Vagina (tissue), 2 donors: Measurements from ENCODE around the gene VPS9D1. TPM values are rescaled to one million over a fixed set of nuclear protein-coding genes. Genes with fewer than 3 reads are reported as not detected.

Experiments used
- DNase-seq, 2 donors: peaks; one replicate each; pipeline ENCODE4 v3.0.0-alpha.2; 2017; ENCODE audit errors: extremely low spot score in 2 of 2
- H3K27ac ChIP-seq: fragments of 200-600 bp; sonication (generic); one replicate; pipeline ENCODE4 v1.5.1; 2019
- H3K27me3 ChIP-seq: fragments of 200-600 bp; sonication (generic); one replicate; pipeline ENCODE4 v1.5.1; 2019
- H3K36me3 ChIP-seq, 2 donors: fragments of 200-600 bp; sonication (generic); one replicate each; pipeline ENCODE4 v1.5.1; 2017 to 2019
- H3K4me1 ChIP-seq: fragments of 200-600 bp; sonication (generic); one replicate; pipeline ENCODE4 v1.5.1; 2019
- H3K4me3 ChIP-seq, 2 donors: fragments of 200-600 bp; sonication (generic); 1 replicate in 1 of 2; 2 replicates in 1 of 2; pipeline ENCODE4 v1.5.1; 2016 to 2019
- H3K9me3 ChIP-seq: fragments of 200-600 bp; sonication (generic); one replicate; pipeline ENCODE4 v1.5.1; 2019
- CTCF ChIP-seq, 3 experiments: fragments of 450-650 bp in 2 of 3; fragments of 200-600 bp in 1 of 3; sonication (generic) in 1 of 3; IDR thresholded peaks; one replicate each; pipeline ENCODE4 v1.5.1; 2017 to 2019; ENCODE audit warnings: antibody characterized with exemption in 3 of 3, mild to moderate bottlenecking in 2 of 3, moderate library complexity in 2 of 3
- POLR2A ChIP-seq, 2 donors: fragments of 450-650 bp; IDR thresholded peaks; one replicate each; pipeline ENCODE4 v1.6.1; 2017; ENCODE audit warnings: antibody characterized with exemption in 2 of 2, mild to moderate bottlenecking in 2 of 2, moderate library complexity in 2 of 2
- POLR2AphosphoS5 ChIP-seq, 2 donors: sonication (generic); formaldehyde crosslinking; IDR thresholded peaks; one replicate each; pipeline ENCODE4 v1.9.0; 2017; ENCODE audit warnings: antibody characterized with exemption in 2 of 2, mild to moderate bottlenecking in 2 of 2, low read depth in 1 of 2; ENCODE audit not compliant: insufficient read depth in 1 of 2
- intact Hi-C: fragments of 100-400 bp; cut with DNase I; formaldehyde crosslinking; loops from one replicate; pipeline ENCODE4 v1.15.1; 2023
- total RNA-seq: library from RNA; depleted of rRNA; stranded (reverse); fragments of >200 nt; gene quantifications from one replicate; pipeline ENCODE4 v1.2.3, GENCODE V29; 2016

The VPS9D1 gene
- total RNA-seq, 1 donor from 2014 or later = 10.1 TPM

DNA sequence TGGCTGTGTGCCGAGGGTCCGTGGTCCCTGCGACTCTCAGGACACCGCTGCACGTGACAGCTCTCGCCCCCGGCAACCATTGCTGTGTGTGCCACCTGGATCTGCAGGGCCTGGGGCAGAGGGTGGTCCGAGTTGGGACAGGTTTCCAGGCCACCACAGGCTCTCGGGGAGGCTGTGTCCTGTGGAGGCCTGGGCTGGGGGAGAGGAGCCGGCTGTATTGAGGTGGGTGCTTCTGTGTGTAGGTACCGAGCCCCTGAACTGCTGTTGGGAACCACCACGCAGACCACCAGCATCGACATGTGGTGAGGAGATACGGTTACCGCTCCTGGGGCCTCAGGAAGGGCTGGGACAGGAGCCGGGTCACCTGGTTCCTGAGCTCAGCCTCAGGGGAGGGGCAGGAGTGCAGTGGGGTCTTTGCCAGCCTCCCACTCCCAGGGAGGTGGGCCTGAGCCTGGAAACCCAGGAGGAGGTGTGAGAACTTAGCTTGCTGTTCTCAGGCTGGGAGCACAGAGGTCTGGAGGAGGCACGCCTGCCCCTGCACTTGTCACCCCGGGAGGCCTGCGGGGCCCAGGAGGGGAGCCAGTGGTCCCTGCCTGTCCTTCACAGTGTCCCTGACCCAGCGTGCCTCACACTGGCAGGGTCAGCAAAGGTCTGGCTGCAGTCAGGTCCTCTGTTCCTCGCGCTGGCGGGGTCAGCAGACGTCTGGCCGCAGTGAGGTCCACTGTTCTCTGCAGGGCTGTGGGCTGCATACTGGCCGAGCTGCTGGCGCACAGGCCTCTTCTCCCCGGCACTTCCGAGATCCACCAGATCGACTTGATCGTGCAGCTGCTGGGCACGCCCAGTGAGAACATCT is 26.5 kb downstream of the VPS9D1 start:
- Histone ChIP-seq H3K9me3 (no peaks in the 10 kb centered on the region), H3K27ac (no peak overlapping the region), H3K27me3 (no peaks in the 10 kb centered on the region), H3K36me3 (peaks cover 0 to 25% of the 10 kb centered on the region in 2 donors), H3K4me3 (no peak overlapping the region), H3K4me1 (no peaks in the 10 kb centered on the region)
- DNase-seq = no peak
- intact Hi-C loops = no loop called here
- TF ChIP-seq CTCF (IDR thresholded peaks at IDR 0.05) (no peak), POLR2AphosphoS5 (IDR thresholded peaks at IDR 0.05; ENCODE audit: insufficient read depth in 1 of 2, low read depth in 1 of 2) (no peak), POLR2A (IDR thresholded peaks at IDR 0.05) (no peak)

GRCh38 chr16:89693289-89693731 is 27.4 kb downstream of the VPS9D1 start:
- Histone ChIP-seq H3K27ac (no peak overlapping the region), H3K4me3 (no peak overlapping the region), H3K27me3 (no peaks in the 10 kb centered on the region), H3K9me3 (no peaks in the 10 kb centered on the region), H3K4me1 (no peaks in the 10 kb centered on the region), H3K36me3 (peaks cover 0 to 25% of the 10 kb centered on the region in 2 donors)
- no peak for DNase-seq
- TF ChIP-seq POLR2AphosphoS5 (IDR thresholded peaks at IDR 0.05; ENCODE audit: insufficient read depth in 1 of 2, low read depth in 1 of 2) (no peak), CTCF (IDR thresholded peaks at IDR 0.05) (no peak), POLR2A (IDR thresholded peaks at IDR 0.05) (no peak)
- intact Hi-C loops = no loop called here

DNA sequence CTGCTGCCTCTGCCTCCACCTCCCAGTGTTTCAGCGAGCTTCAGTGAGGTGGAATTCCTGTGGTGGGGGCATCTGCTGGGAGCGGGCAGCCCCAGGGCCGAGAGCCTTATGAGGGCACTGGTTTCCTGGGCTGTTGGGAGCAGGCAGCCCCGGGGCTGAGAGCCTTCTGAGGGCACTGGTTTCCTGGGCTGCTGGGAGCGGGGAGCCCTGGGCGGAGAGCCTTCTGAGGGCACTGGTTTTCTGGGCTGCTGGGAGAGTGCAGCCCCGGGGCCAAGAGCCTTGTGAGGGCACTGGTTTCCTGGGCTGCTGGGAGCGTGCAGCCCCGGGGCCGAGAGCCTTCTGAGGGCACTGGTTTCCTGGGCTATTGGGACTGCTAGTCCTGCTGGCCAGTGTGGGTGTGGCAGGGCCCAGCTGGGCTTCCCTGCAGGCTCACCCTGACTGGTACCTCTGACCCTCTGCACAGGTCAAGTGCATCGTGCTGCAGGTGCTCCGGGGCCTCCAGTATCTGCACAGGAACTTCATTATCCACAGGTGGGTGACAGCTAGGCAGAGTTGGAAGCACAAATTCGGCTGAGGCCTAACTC is 28.6 kb downstream of the VPS9D1 start:
- intact Hi-C loops = no loop called here
- H3K27ac ChIP-seq = no peak overlapping the region
- TF ChIP-seq POLR2AphosphoS5 (IDR thresholded peaks at IDR 0.05; ENCODE audit: insufficient read depth in 1 of 2, low read depth in 1 of 2) (no peak), POLR2A (IDR thresholded peaks at IDR 0.05) (no peak), CTCF (IDR thresholded peaks at IDR 0.05) (no peak)
- DNase-seq = no peak
- peaks cover 9% of the 10 kb centered on the region for H3K4me1 ChIP-seq
- peaks cover 0 to 25% of the 10 kb centered on the region in 2 donors for H3K36me3 ChIP-seq
- no peaks in the 10 kb centered on the region for H3K9me3 ChIP-seq
- no peak overlapping the region for H3K4me3 ChIP-seq
- H3K27me3 ChIP-seq = no peaks in the 10 kb centered on the region

DNA sequence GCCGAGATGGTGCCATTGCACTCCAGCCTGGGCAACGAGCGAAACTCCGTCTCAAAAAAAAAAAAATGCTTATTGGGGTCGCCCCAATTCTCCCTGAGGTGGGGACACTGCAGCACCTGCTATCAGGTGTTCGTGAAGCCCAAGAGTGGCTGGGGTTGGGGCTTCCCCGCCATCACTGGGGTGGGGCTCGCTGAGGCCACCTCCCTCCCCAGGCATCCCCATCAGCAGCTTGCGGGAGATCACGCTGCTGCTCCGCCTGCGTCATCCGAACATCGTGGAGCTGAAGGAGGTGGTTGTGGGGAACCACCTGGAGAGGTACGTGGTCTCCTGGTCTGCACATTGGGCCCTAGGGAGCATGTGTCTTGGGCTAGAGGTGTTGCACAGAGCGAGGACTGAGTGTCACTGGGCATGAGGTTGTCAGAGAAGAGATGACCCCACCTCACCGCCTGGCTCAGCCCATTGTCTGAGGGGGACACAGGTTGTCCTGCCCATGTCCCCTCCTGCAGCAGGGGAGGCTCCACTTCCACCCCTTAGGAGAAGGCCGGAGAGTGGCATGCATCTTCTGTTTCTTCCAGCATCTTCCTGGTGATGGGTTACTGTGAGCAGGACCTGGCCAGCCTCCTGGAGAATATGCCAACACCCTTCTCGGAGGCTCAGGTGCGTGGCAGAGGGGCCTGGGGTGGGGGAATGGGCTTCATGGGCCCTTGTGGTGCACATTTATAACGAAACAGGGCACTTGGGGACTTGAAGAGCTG is 29.3 kb downstream of the VPS9D1 start:
- TF ChIP-seq POLR2AphosphoS5 (IDR thresholded peaks at IDR 0.05; ENCODE audit: insufficient read depth in 1 of 2, low read depth in 1 of 2) (no peak), CTCF (IDR thresholded peaks at IDR 0.05) (no peak), POLR2A (IDR thresholded peaks at IDR 0.05) (no peak)
- Histone ChIP-seq H3K9me3 (no peaks in the 10 kb centered on the region), H3K4me1 (peaks cover 10% of the 10 kb centered on the region), H3K4me3 (no peak overlapping the region), H3K27ac (no peak overlapping the region), H3K36me3 (peaks cover 0 to 25% of the 10 kb centered on the region in 2 donors), H3K27me3 (no peaks in the 10 kb centered on the region)
- no peak for DNase-seq
- intact Hi-C loops = no loop called here
